Loucy (cell line): Measurements from ENCODE around the gene CASZ1.
A peak's percentile ranks its signal among the peaks of the same experiment; 100 is the strongest.

Source experiments
- H2AFZ ChIP-seq: fragments of 200-600 bp; sonication (generic); 2 replicates; pipeline ENCODE4 v1.6.0; 2016; ENCODE audit warnings: antibody characterized with exemption, mild to moderate bottlenecking, low read length, moderate library complexity
- H3F3A ChIP-seq: fragments of 200-600 bp; 2 replicates; pipeline ENCODE4 v1.6.0; 2016; ENCODE audit warnings: antibody characterized with exemption, low read depth, mild to moderate bottlenecking
- H3K27me3 ChIP-seq: fragments of 200-600 bp; sonication (generic); 2 replicates; pipeline ENCODE4 v1.6.1; 2014; ENCODE audit warnings: low read length, mild to moderate bottlenecking; ENCODE audit not compliant: insufficient read depth, poor library complexity, severe bottlenecking
- H3K36me3 ChIP-seq: fragments of 200-600 bp; sonication (generic); 2 replicates; pipeline ENCODE4 v1.6.1; 2016; ENCODE audit warnings: low read length; ENCODE audit not compliant: insufficient read depth
- H3K4me1 ChIP-seq: fragments of 200-600 bp; sonication (generic); 2 replicates; pipeline ENCODE4 v1.5.1; 2014; ENCODE audit warnings: low read length, mild to moderate bottlenecking; ENCODE audit not compliant: insufficient read depth, poor library complexity, severe bottlenecking
- H3K4me2 ChIP-seq: fragments of 200-600 bp; sonication (generic); 2 replicates; pipeline ENCODE4 v1.6.0; 2014; ENCODE audit warnings: antibody characterized with exemption, low read length, low read depth, mild to moderate bottlenecking; ENCODE audit not compliant: poor library complexity, severe bottlenecking
- H3K4me3 ChIP-seq: fragments of 200-600 bp; sonication (generic); 2 replicates; pipeline ENCODE4 v1.5.1; 2014; ENCODE audit warnings: low read length, mild to moderate bottlenecking, mixed read lengths; ENCODE audit not compliant: poor library complexity, severe bottlenecking
- H3K79me2 ChIP-seq: fragments of 200-600 bp; sonication (generic); 2 replicates; pipeline ENCODE4 v1.6.1; 2014; ENCODE audit warnings: low read length; ENCODE audit not compliant: insufficient read depth
- H3K9ac ChIP-seq: fragments of 200-600 bp; sonication (generic); 2 replicates; pipeline ENCODE4 v1.6.0; 2014; ENCODE audit warnings: mild to moderate bottlenecking, low read depth, low read length, moderate library complexity; ENCODE audit not compliant: poor library complexity, severe bottlenecking
- H3K9me2 ChIP-seq: fragments of 200-600 bp; sonication (generic); replicated peaks from 2 replicates; pipeline ENCODE4 v1.6.1; 2016; ENCODE audit warnings: low read depth, low read length, mixed read lengths
- H3K9me3 ChIP-seq: fragments of 200-600 bp; sonication (generic); 2 replicates; pipeline ENCODE4 v1.6.1; 2014; ENCODE audit warnings: mild to moderate bottlenecking, antibody characterized with exemption, low read length, low read depth; ENCODE audit not compliant: insufficient read depth
- H4K20me1 ChIP-seq: fragments of 200-600 bp; sonication (generic); 2 replicates; pipeline ENCODE4 v1.6.0; 2014; ENCODE audit warnings: antibody characterized with exemption, low read length, mild to moderate bottlenecking; ENCODE audit not compliant: insufficient read depth, poor library complexity, severe bottlenecking
- CTCF ChIP-seq: fragments of 200-600 bp; sonication (generic); conservative IDR thresholded peaks from 2 replicates; pipeline ENCODE4 v1.5.1; 2014; ENCODE audit warnings: mild to moderate bottlenecking, antibody characterized with exemption, low read length
- EZH2phosphoT487 ChIP-seq: fragments of 200-600 bp; IDR thresholded peaks from 2 replicates; pipeline ENCODE4 v1.6.1; 2018; ENCODE audit warnings: antibody characterized with exemption, mild to moderate bottlenecking, moderate library complexity, borderline replicate concordance

Gene CASZ1

GRCh38 chr1:10591010-10591409, 205.4 kb downstream of the CASZ1 start:
- H3K9me2 ChIP-seq = no peaks in the 10 kb centered on the region
- no peaks in the 10 kb centered on the region for H3K27me3 ChIP-seq
- no peak overlapping the region for H3K4me3 ChIP-seq
- H3K4me2 ChIP-seq = peak overlapping the region; percentile 7
- H3K9me3 ChIP-seq = no peaks in the 10 kb centered on the region
- no peaks in the 10 kb centered on the region for H3K79me2 ChIP-seq
- no peaks in the 10 kb centered on the region for H3K36me3 ChIP-seq
- H4K20me1 ChIP-seq = no peaks in the 10 kb centered on the region
- no peaks in the 10 kb centered on the region; the same call in 1 of the 2 replicates for H3F3A ChIP-seq
- H3K4me1 ChIP-seq = peaks cover 26% of the 10 kb centered on the region
- H2AFZ ChIP-seq = no peak overlapping the region
- TF ChIP-seq CTCF (no peak), EZH2phosphoT487 (no peak)
- no peak overlapping the region for H3K9ac ChIP-seq

- no peaks in the 10 kb centered on the region for H3K9me2 ChIP-seq
- H3K27me3 ChIP-seq = no peaks in the 10 kb centered on the region
- no peak overlapping the region for H2AFZ ChIP-seq
- H3K4me2 ChIP-seq = no peak overlapping the region
- no peak overlapping the region for H3K9ac ChIP-seq
- TF ChIP-seq EZH2phosphoT487 = no peak
- no peak for TF ChIP-seq CTCF
- H3K79me2 ChIP-seq = no peaks in the 10 kb centered on the region
- no peaks in the 10 kb centered on the region for H3K9me3 ChIP-seq
- no peaks in the 10 kb centered on the region for H4K20me1 ChIP-seq
- H3K4me1 ChIP-seq = peaks cover 26% of the 10 kb centered on the region
- H3K36me3 ChIP-seq = no peaks in the 10 kb centered on the region; the same call in 1 of the 2 replicates
- H3F3A ChIP-seq = no peaks in the 10 kb centered on the region; the same call in 1 of the 2 replicates
- H3K4me3 ChIP-seq = no peak overlapping the region
These were observed 207.4 kb downstream of the CASZ1 start for GRCh38 chr1:10589074-10589473.

- no peaks in the 10 kb centered on the region for H3K79me2 ChIP-seq
- H3F3A ChIP-seq = no peaks in the 10 kb centered on the region; the same call in 1 of the 2 replicates
- TF ChIP-seq EZH2phosphoT487 = no peak
- TF ChIP-seq CTCF = no peak
- no peaks in the 10 kb centered on the region for H3K9me3 ChIP-seq
- H3K9me2 ChIP-seq = no peaks in the 10 kb centered on the region
- no peaks in the 10 kb centered on the region; the same call in 1 of the 2 replicates for H3K36me3 ChIP-seq
- H3K27me3 ChIP-seq = no peaks in the 10 kb centered on the region
- H3K4me1 ChIP-seq = peaks cover 26% of the 10 kb centered on the region
- no peak overlapping the region for H2AFZ ChIP-seq
- H3K4me2 ChIP-seq = no peak overlapping the region
- no peak overlapping the region for H3K4me3 ChIP-seq
- H4K20me1 ChIP-seq = no peaks in the 10 kb centered on the region
- H3K9ac ChIP-seq = no peak overlapping the region
These were observed 207.8 kb downstream of the CASZ1 start for GRCh38 chr1:10588640-10589039.
